Measurements from ENCODE around the gene SERINC5.
"Not testable (repeated sequence)": the region's sequence is repeated elsewhere in the genome, so short reads cannot be mapped to it uniquely, and the experiment has no call there.

Gene SERINC5

GRCh38 chr5:80160242-80160641 is 95.6 kb downstream of the SERINC5 start:
- DNase-seq = no peak

- DNase-seq = no peak
Measured at GRCh38 chr5:80159133-80159815, 96.6 kb downstream of the SERINC5 start.

GRCh38 chr5:80156156-80156555 is 99.7 kb downstream of the SERINC5 start:
- DNase-seq = no peak

- no peak for DNase-seq
Measured at GRCh38 chr5:80154749-80155148, 101.1 kb downstream of the SERINC5 start.

GRCh38 chr5:80154289-80154688 is 101.6 kb downstream of the SERINC5 start:
- not testable (repeated sequence) for DNase-seq

- DNase-seq = no peak
Measured at GRCh38 chr5:80153586-80154126, 102.2 kb downstream of the SERINC5 start.

GRCh38 chr5:80152778-80153177 is 103.1 kb downstream of the SERINC5 start:
- no peak for DNase-seq

GRCh38 chr5:80151890-80152289 is 104.0 kb downstream of the SERINC5 start:
- DNase-seq = no peak

GRCh38 chr5:80150731-80151130 is 105.1 kb downstream of the SERINC5 start:
- no peak for DNase-seq

- no peak for DNase-seq
Measured at GRCh38 chr5:80149161-80149609, 106.7 kb downstream of the SERINC5 start.

- DNase-seq = no peak
Measured at GRCh38 chr5:80147119-80147815, 108.6 kb downstream of the SERINC5 start.

GRCh38 chr5:80146046-80146445 is 109.8 kb downstream of the SERINC5 start:
- no peak for DNase-seq

GRCh38 chr5:80143491-80143890 is 112.4 kb downstream of the SERINC5 start:
- no peak for DNase-seq

- DNase-seq = no peak
Measured at GRCh38 chr5:80142996-80143395, 112.9 kb downstream of the SERINC5 start.

- no peak for DNase-seq
Measured at GRCh38 chr5:80141681-80142080, 114.2 kb downstream of the SERINC5 start.

GRCh38 chr5:80141147-80141671 is 114.6 kb downstream of the SERINC5 start:
- DNase-seq = peak; percentile 90

GRCh38 chr5:80140496-80140895 is 115.4 kb downstream of the SERINC5 start:
- DNase-seq = no peak

- no peak for DNase-seq
Measured at GRCh38 chr5:80139466-80139972, 116.3 kb downstream of the SERINC5 start.

- no peak for DNase-seq
Measured at GRCh38 chr5:80138486-80138885, 117.4 kb downstream of the SERINC5 start.

GRCh38 chr5:80136798-80137197 is 119.0 kb downstream of the SERINC5 start:
- not testable (repeated sequence) for DNase-seq

GRCh38 chr5:80134876-80135275 is 121.0 kb downstream of the SERINC5 start:
- no peak for DNase-seq

GRCh38 chr5:80129146-80129545 is 126.7 kb downstream of the SERINC5 start:
- DNase-seq = no peak

- DNase-seq = no peak
Measured at GRCh38 chr5:80128141-80128540, 127.7 kb downstream of the SERINC5 start.

GRCh38 chr5:80127116-80127552 is 128.7 kb downstream of the SERINC5 start:
- DNase-seq = no peak

All from femur (tissue), 1 donor.